Endothelial cell of umbilical vein (primary cell): Measurements from ENCODE around the gene TMEM37. TPM values are rescaled to one million over a fixed set of nuclear protein-coding genes. Genes with fewer than 3 reads are reported as not detected.

Source experiments
- BruUV-seq: library from RNA; stranded (reverse); fragments of 400-500 nt; replicated peaks from 2 replicates; lab custom pipeline; 2021; lab: Mats Ljungman, UMichigan
- CTCF ChIA-PET: fragments of 300-600, 350-600 bp; sonication (Branson Sonifier 250); formaldehyde crosslinking; loops from one replicate; lab custom pipeline; 2021; ENCODE audit warnings: antibody characterized with exemption, inconsistent platforms; lab: Charles Lee
- POLR2A ChIA-PET: fragments of 300-600, 350-600 bp; sonication (Branson Sonifier 250); formaldehyde crosslinking; loops from one replicate; lab custom pipeline; 2021; ENCODE audit warnings: antibody characterized with exemption, inconsistent platforms; lab: Charles Lee
- DNase-seq: peaks from one replicate; pipeline ENCODE4 v3.0.0-alpha.2; 2011; ENCODE audit warnings: low read depth, low spot score
- FAIRE-seq: peaks from 2 replicates; lab custom pipeline; 2011; peaks lifted over from hg19 to GRCh38; lab: Jason Lieb, UNC
- H2AFZ ChIP-seq: 2 replicates; pipeline ENCODE4 v1.6.0; 2012; ENCODE audit warnings: low read depth, low read length, control low read depth, inconsistent platforms
- H3K27ac ChIP-seq: 2 replicates; pipeline ENCODE4 v1.5.1; 2011; ENCODE audit warnings: low read depth, mild to moderate bottlenecking, control low read depth, low read length, moderate library complexity; ENCODE audit not compliant: insufficient read depth
- H3K27me3 ChIP-seq, 2 experiments: 2 replicates each; pipeline versions ENCODE4 v1.6.0 to v1.6.1; 2011; ENCODE audit warnings: low read length in 2 of 2, mixed read lengths in 1 of 2; ENCODE audit not compliant: control insufficient read depth in 2 of 2, insufficient read depth in 2 of 2
- H3K36me3 ChIP-seq, 2 experiments: 2 replicates in 1 of 2; 3 replicates in 1 of 2; pipeline ENCODE4 v1.5.1; 2011; ENCODE audit warnings: low read length in 2 of 2, mild to moderate bottlenecking in 1 of 2, moderate library complexity in 1 of 2; ENCODE audit not compliant: control insufficient read depth in 2 of 2, insufficient read depth in 2 of 2; ENCODE audit errors: extremely low read depth in 1 of 2
- H3K4me1 ChIP-seq: 3 replicates; pipeline ENCODE4 v1.5.1; 2011; ENCODE audit warnings: mild to moderate bottlenecking, low read length; ENCODE audit not compliant: control insufficient read depth, insufficient read depth; ENCODE audit errors: extremely low read depth
- H3K4me2 ChIP-seq: 2 replicates; pipeline ENCODE4 v1.6.1; 2011; ENCODE audit warnings: low read length, control low read depth, mixed read lengths; ENCODE audit not compliant: insufficient read depth
- H3K4me3 ChIP-seq, 3 experiments: fragments of 200-600 bp in 1 of 3; sonication (generic), shearing (Covaris generic) in 1 of 3; replicated peaks in 1 of 3; 2 replicates each; pipeline ENCODE4 v1.5.1; 2011 to 2016; ENCODE audit warnings: control low read depth in 3 of 3, low read length in 3 of 3, mild to moderate bottlenecking in 2 of 3, inconsistent platforms in 1 of 3, low read depth in 1 of 3, moderate library complexity in 1 of 3; ENCODE audit not compliant: insufficient read depth in 1 of 3
- H3K79me2 ChIP-seq: 2 replicates; pipeline ENCODE4 v1.6.0; 2012; ENCODE audit warnings: low read length, inconsistent platforms; ENCODE audit not compliant: control insufficient read depth, insufficient read depth
- H3K9ac ChIP-seq: replicated peaks from 2 replicates; pipeline ENCODE3; 2011; ENCODE audit warnings: low read length, control low read depth; ENCODE audit not compliant: insufficient read depth; ENCODE audit errors: extremely low read depth
- H3K9me1 ChIP-seq: replicated peaks from 3 replicates; pipeline ENCODE4 v1.6.0; 2011; ENCODE audit warnings: mild to moderate bottlenecking, low read length; ENCODE audit not compliant: control insufficient read depth, insufficient read depth; ENCODE audit errors: extremely low read depth
- H3K9me3 ChIP-seq: replicated peaks from 2 replicates; pipeline ENCODE4 v1.5.1; 2012; ENCODE audit warnings: low read length, inconsistent platforms; ENCODE audit not compliant: control insufficient read depth, insufficient read depth
- H4K20me1 ChIP-seq: replicated peaks from 2 replicates; pipeline ENCODE3; 2011; ENCODE audit warnings: mild to moderate bottlenecking, low read length; ENCODE audit not compliant: control insufficient read depth, insufficient read depth; ENCODE audit errors: extremely low read depth
- EZH2 ChIP-seq: IDR thresholded peaks from 2 replicates; pipeline ENCODE4 v1.6.1; 2012; ENCODE audit warnings: borderline replicate concordance, low read depth, mild to moderate bottlenecking, moderate library complexity, low read length, inconsistent platforms; ENCODE audit not compliant: severe bottlenecking
- FOS ChIP-seq: IDR thresholded peaks from 2 replicates; pipeline ENCODE4 v1.6.1; 2011; ENCODE audit warnings: mild to moderate bottlenecking, low read length, moderate library complexity, borderline replicate concordance; ENCODE audit not compliant: insufficient read depth
- GATA2 ChIP-seq: IDR thresholded peaks from 2 replicates; pipeline ENCODE4 v1.7.0; 2011; ENCODE audit warnings: low read depth, mild to moderate bottlenecking, moderate library complexity, mixed read lengths, low read length; ENCODE audit not compliant: insufficient read length, insufficient read depth
- JUN ChIP-seq: IDR thresholded peaks from 2 replicates; pipeline ENCODE4 v1.6.1; 2011; ENCODE audit warnings: borderline replicate concordance, low read depth; ENCODE audit not compliant: insufficient read length, insufficient read depth
- dilution Hi-C: fragments of 300-500 bp; cut with MboI; formaldehyde crosslinking; loops from one replicate; pipeline ENCODE4 v1.15.0; 2019; ENCODE audit warnings: low sequenced_read_pairs; ENCODE audit not compliant: extremely low pct_ligation_motif_present
- intact Hi-C: fragments of 100-400 bp; cut with micrococcal nuclease; formaldehyde crosslinking; loops from one replicate; pipeline ENCODE4 v1.10.0; 2022
- polyA plus RNA-seq, 4 experiments: library from polyadenylated mRNA; depleted of rRNA in 3 of 4; stranded (reverse) in 3 of 4; unstranded in 1 of 4; fragments of >200 nt; gene quantifications; 2 replicates each; pipeline versions ENCODE4 v1.2.1 to v1.2.3, GENCODE V29; 2011 to 2012; ENCODE audit warnings: missing spikeins in 1 of 4
- total RNA-seq: library from RNA; stranded (reverse); gene quantifications from 2 replicates; pipeline ENCODE4 v1.2.3, GENCODE V29; 2021
- TF ChIP-seq, protein P1 (sequence below), 2 donors: IDR thresholded peaks; 1 replicate in 1 of 2; 2 replicates in 1 of 2; pipeline ENCODE4 v1.5.1; 2011; ENCODE audit warnings: low read length in 2 of 2, mild to moderate bottlenecking in 2 of 2, moderate library complexity in 2 of 2, control low read depth in 1 of 2, inconsistent platforms in 1 of 2, low read depth in 1 of 2; ENCODE audit not compliant: insufficient read depth in 1 of 2; ENCODE audit errors: extremely low read depth in 1 of 2

The TMEM37 gene
- total and polyA plus RNA-seq, 2 donors (not counting 3 experiments of a cell fraction or from before 2014, with no cell fraction given): 3.5 to 16.2 TPM

- no TSS peak for BruUV-seq
- TF ChIP-seq FOS: no peak
- TF ChIP-seq, protein P1, sequence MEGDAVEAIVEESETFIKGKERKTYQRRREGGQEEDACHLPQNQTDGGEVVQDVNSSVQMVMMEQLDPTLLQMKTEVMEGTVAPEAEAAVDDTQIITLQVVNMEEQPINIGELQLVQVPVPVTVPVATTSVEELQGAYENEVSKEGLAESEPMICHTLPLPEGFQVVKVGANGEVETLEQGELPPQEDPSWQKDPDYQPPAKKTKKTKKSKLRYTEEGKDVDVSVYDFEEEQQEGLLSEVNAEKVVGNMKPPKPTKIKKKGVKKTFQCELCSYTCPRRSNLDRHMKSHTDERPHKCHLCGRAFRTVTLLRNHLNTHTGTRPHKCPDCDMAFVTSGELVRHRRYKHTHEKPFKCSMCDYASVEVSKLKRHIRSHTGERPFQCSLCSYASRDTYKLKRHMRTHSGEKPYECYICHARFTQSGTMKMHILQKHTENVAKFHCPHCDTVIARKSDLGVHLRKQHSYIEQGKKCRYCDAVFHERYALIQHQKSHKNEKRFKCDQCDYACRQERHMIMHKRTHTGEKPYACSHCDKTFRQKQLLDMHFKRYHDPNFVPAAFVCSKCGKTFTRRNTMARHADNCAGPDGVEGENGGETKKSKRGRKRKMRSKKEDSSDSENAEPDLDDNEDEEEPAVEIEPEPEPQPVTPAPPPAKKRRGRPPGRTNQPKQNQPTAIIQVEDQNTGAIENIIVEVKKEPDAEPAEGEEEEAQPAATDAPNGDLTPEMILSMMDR (IDR thresholded peaks at IDR 0.05; ENCODE audit: extremely low read depth in 1 of 2, insufficient read depth in 1 of 2, low read depth in 1 of 2, low read length in 2 of 2): no peak
- no peak for TF ChIP-seq GATA2
- TF ChIP-seq JUN: no peak
- TF ChIP-seq EZH2: no peak
- H3K4me2 ChIP-seq: no peak overlapping the region
- FAIRE-seq (no peak), DNase-seq (no peak)
- ChIA-PET POLR2A (no interaction called here), CTCF (no interaction called here)
- H3K27ac ChIP-seq: no peak overlapping the region
- H3K4me1 ChIP-seq: no peaks in the 10 kb centered on the region
- intact Hi-C loops (no loop called here), dilution Hi-C loops (no loop called here)
- H3K79me2 ChIP-seq: no peaks in the 10 kb centered on the region
- H3K9me1 ChIP-seq: no peaks in the 10 kb centered on the region
- H3K9ac ChIP-seq: no peak overlapping the region
- no peaks in the 10 kb centered on the region for H3K9me3 ChIP-seq
- peaks cover 4 to 9% of the 10 kb centered on the region in 2 experiments for H3K27me3 ChIP-seq
- H2AFZ ChIP-seq: no peak overlapping the region
- no peak overlapping the region for H3K4me3 ChIP-seq
- H4K20me1 ChIP-seq: no peaks in the 10 kb centered on the region
- H3K36me3 ChIP-seq: no peaks in the 10 kb centered on the region
Measured at GRCh38 chr2:119385466-119385865, 46.2 kb upstream of the TMEM37 start.
